Measurements from ENCODE around the gene EFNA5.

Gene EFNA5

DNA sequence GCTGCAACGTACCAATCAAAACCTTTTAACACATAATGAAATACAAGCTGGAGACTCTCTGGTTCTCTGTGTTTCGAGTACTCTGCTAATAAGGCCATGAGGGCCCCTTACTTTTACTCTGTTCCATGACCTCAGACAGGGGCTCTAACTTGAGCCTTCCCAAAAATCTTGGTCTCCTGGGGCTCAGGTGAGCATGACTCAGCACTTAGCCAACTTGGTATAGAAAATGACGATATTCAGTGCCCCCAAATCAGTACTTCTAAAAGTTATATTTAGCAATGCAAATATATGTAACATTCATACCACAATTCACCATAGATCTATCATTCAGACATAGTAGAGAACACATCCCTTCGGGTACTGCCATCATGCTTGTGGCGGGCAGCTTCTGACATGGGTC, 278.9 kb downstream of the EFNA5 start:
- no peak for DNase-seq (ENCODE audit: low spot score)

DNA sequence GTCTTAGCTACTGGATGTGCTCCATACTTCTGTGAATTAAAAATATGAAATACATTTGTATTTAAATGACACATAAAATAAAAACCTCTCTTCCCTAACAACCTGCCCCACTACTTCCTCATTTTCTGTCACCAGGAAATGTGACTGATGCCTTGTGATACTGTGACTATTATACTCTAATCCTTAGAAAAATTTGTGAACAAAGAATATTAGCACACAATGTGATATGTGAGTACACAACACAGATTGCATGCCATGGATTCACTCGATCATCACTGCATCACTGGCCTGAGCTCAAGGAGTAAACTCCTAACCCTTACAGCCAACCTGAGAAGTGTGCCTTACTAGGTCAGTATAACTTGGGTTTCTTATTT, 281.0 kb downstream of the EFNA5 start:
- DNase-seq (ENCODE audit: low spot score) = no peak

DNA sequence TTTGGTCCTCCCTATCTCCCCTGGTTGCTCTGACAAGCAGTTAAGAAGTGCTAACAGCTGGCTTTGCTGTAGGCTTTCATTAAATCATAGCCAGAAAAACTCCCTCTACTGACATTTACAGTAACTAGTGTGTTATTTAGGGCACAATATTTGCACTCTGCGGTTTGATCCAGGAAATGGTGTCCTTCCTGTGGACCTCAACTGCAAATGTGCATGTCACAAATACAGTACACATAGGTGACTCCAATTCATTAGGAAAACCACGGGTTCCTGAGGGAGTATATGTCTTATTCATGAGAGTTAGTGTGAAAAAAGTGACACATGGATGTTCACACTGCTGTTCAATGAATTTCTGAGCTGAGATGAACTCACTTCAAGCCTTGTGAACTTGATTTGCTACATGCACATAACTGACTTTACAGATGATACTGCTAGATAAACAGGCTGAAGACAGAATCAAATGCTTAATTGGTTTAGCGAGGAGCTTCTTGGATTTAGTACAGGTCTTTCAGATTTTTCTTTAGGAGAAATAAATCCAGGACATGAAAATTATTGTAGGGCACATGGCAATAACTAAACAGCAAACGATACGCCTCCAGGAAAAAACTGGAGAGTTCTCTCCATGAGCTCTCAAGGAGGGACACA, 281.5 kb downstream of the EFNA5 start:
- peak; percentile 37 for DNase-seq (ENCODE audit: low spot score)

DNA sequence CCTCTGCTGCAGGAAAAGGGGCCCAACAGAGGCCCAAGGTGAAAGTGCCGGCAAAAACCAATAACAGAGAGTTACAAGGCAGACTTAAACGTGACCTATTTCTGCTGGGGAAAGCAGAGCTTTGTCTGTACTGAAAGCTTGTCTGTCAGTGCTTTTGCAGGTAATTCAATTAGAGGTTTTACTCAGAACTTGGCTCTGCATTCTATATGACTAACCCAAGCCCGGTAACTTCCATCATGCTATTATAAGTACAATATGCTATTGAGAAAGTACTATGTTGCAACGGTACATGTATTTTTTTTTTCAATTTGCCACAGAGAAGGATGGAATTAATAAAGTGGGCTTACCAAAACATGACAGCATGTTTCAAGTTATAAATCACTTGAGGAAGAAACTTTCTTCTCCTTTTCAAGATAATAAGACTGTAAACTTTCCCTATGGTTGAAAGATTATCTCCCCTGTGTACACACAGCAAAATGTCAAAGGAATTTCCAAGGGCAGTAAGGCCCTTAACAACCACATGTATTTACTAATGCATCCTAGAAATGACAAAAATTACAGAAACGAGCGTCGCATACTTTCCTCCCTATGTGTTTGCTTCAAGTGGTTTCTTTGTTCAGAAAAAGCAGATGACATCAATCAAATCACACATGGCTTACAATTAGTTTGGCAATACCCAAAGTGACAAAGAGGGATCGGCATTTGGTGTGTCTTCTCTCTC, 282.4 kb downstream of the EFNA5 start:
- peak; percentile 61 for DNase-seq (ENCODE audit: low spot score)

DNA sequence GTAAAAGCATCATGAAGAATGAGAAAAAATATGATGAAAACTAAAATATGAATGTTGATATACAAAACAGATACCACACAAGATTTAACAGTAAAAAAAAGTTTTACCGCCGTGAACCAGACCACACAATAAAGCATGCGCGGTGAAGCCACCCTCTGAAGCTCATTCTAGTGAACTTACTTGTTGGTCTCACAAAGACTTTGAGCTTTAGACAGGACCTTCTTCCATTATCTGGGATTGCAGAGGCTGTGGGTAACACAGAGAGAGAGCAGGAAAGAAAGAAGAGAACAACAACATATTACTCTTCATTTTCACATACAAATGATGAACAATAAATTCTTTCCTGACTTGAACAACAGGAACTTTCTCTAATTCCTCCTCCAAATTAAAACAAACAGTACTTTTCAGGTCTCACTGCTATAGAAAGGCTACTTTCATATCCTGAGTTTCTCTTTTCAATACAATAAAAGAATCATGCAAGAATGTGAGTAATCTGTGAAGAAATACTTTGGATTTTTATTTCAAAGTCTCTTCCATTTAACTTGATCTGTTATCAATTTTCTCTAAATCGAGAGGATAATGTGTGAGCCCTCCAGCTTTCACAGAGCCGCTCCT, 283.1 kb downstream of the EFNA5 start:
- DNase-seq (ENCODE audit: low spot score) = no peak

DNA sequence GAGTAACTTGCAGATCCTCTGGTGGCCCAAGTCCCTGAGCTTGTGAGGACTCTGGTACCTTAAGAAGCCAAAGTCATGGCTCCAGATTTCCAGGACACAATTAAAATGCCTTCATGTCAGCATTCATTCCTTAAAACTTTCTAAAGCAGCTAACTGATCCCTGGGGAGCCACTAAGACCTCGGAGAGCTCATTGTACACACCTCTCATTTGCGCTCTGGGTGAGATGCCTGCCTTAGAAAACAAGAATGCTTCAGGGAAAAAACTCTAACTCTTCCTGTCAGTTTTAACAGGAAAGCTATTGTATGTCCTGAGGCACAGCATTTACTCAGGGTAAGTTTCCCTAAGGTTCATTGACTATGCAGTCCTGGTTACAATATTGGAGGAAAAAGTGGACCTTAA, 285.0 kb downstream of the EFNA5 start:
- DNase-seq (ENCODE audit: low spot score) = no peak

DNA sequence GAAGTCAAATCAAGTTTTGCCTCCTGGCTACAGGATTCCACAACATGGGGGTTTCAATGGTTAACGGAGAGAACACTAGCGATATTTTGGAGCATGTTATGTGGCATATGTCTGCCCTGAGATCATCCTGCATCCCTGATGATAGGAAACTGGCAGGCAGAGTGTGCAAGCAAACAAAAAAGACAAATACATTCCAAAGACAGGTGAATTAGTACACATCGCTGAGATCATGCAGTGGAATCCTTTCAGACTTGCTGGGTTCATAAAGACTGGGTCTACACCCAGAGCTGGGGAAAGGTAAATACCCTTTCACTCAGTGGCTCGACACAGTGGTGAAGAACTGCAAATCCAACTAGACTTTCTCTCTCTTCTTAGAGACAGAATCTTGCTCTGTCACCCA, 286.5 kb downstream of the EFNA5 start:
- DNase-seq (ENCODE audit: low spot score) = no peak

DNA sequence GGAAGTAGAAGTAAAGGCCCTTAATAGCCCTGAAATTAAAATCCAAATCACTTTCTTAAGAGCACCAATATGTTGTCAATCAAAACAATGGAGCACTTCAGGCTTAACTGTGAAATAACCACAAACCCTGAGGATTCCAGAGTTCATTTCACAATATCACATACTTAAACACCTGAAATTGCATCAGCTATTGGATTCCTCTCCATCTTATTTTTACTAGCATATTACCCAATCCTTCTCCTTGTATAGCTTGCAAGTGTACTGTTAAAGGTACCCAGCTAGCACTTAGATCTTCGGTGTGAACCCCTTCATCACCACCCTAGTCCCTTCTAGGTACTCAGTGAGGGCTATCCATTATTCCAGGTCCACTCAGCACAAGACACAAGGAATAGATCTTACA, 287.3 kb downstream of the EFNA5 start:
- DNase-seq (ENCODE audit: low spot score) = no peak

DNA sequence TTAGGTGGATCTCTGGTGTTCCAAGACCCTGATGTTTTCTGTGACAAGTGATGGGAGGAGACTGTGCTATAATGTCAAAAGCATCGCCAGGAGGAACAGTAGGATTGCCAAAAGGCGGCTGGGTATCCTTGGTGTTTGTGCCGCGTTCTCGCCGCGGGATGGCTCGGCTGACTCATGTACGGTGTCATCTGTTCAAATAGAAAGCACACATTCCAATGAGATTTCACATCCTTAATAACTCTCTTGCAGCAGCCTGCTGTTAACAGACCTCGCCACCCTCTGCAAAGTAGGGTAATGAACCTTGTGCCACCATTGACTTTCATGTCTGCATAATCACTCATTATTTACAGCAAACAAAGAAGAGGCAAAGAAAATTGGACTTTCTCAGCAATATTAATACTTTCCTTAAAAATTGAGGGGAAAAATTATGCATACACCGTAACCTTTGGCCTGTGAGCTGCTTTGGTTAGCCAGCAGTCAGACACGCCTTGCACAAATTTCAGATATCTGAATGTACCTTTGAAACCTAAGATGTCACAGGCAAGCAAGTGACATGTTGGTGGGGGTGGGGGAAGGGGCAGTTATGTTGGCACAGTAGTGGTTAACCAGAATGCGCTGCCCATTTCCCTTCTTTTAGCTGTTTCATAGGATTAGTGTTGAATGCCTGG, 289.4 kb downstream of the EFNA5 start:
- DNase-seq (ENCODE audit: low spot score) = peak; percentile 75

DNA sequence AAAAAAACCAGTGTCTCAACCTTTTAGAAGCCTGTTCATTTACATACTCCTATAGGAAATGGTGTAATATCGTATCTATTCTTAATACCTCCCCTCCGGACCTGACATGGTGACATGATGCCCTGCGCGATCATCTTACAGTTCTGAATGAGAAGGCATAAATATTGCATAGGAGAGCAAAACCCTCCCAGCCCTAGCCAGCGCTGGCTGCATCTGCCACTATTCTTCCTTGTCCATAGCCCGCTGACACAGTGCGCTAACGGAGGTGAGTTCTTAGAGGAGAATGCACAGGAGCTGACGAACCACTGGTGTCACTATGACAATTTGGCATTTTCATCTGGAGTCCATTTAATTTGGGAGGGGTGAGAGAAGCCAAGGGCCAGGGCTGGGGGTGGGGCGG, 290.1 kb downstream of the EFNA5 start:
- DNase-seq (ENCODE audit: low spot score) = no peak

DNA sequence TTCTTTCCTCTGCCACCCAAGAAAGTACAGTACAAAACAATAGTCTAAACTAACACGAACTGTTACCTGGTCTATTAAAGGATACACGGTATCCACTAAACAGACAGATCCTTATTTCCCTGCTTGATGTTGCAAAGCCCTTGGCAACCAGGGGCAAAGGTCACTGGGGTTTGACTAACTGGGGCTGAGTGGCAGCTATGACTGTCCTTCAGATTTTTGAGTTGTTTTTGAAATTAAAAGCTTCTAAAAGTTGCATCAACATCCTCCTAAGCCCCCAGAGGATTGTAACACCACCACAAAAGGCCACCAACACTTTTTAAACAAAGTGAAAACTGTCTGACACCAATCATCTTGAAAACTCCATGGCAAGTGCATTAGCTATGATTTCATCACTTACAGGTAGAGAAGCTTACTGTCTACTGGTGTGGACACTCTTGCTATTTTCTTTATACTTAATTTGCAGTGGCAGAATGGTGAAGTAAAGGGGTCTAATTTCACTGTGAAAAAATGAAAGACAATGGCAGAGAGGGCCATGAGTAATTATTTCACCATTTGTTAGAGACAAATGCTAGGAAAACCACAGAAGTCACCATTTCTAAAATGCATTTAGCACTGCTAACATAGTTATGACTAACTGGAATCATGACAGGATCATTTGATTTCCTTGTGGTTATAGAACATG, 292.4 kb downstream of the EFNA5 start:
- no peak for DNase-seq (ENCODE audit: low spot score)

DNA sequence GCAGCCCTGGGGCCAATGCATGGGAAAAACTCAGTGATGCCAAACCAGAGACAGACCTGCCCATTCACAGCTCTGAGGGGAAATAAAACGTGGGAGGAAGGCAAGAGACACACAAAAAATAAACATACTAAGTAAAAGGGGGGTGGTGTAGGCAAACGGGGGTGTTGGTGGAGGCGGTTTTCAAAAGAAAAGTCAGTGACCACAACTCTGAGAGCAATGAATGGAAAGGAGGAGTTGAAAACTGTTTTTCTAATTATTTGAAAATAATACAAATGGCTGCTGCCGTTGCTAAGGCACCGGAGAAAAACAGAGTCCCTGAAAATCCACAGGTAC, 293.5 kb downstream of the EFNA5 start:
- DNase-seq (ENCODE audit: low spot score) = no peak

DNA sequence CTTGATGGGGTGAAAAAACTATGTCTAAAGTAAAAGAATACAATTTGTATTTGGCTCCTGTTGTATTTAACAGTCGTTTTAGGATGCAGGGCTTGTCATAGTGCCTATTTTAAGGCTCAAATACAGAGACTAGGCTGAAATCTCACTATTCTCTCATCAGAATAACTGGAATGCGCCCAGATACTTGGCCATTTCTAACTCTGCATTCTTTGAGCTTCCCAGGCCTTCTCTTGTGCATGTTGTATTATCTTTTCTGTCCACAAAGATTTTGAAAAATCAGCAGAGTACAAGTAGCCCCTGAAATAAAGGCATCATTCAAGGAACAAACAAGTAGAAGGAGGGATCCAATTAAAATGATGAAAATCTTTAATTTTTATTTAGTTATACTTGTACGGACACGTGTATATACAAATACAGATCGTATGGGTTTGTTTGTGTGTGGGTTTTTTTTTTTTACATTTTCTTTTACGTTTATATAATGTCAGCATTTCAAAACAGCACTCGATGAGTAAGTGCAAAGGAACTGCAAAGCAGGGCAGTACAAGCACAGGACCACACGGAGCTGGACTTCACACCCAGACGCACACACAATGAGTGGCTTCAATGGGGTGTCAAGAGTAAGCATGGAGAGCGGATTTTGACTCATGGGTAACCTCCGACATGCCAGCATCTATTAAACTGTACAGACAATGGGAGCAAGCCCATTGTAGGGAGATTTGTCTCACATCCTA, 294.0 kb downstream of the EFNA5 start:
- DNase-seq (ENCODE audit: low spot score) = no peak

DNA sequence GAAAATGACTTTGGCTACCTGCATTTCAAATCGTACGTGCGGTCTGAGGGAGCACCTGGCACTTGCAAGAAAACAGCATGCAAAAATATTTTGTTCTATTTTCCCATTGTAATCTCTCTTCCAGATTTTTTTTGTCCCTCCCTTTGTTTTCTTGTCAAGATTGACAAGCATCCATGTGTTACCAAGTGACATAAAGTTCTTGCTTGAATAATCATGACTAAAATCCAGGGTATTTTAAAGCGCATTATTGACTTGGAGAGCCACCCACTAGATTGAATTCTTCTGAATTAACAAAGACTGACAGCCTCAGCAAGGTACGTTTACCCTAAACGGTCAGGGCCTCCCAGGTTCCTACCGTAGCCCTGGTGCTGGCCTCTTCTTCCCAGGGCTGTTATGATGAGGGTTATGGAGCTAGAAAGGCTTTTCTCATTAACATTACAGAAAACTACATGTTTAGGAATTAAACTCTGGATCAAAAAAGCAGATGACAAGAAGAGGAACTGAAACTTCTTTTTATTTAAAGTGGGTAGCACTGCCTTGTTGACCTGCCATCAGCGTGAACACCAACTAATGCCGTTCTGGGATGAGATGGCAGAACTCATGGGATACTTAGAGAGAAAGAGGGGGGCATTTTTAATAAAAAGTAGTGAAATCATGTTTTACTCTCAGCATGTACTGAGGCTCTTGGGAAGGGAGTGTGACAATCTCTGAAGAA, 297.0 kb downstream of the EFNA5 start:
- no peak for DNase-seq (ENCODE audit: low spot score)

DNA sequence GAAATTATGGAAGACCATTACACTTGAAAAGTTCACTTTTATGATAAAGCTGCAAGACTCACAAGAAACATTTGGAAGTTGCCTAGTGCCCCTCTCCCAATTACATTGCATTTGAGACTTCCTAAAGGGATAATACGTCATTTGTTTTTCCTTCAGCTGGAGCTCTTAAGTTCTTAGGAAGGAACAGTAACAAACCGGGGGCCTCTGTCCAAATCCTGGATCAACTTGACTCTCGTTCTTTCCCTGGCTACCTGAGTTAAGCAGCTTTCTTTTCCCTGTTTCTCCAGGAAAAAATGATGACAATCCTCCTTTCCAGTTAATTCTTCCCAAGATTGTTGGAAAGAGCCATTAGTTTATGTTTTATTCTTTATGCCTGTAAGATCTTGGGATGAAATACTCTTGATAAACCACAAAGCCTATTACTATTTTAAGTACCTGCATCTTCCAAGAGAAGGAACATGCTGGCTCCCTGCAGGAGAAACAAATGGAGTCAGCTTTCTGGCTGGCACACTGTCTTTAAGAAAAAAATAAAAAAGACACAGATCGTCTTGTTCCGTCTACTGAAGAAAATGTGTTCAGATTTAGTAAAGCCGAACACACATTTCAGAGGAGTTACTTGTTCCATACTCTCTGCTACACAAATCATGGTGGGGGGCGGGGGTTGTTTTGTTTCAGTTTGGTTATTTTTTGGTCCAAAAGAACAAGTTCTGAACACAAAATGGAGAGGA, 297.9 kb downstream of the EFNA5 start:
- no peak for DNase-seq (ENCODE audit: low spot score)

DNA sequence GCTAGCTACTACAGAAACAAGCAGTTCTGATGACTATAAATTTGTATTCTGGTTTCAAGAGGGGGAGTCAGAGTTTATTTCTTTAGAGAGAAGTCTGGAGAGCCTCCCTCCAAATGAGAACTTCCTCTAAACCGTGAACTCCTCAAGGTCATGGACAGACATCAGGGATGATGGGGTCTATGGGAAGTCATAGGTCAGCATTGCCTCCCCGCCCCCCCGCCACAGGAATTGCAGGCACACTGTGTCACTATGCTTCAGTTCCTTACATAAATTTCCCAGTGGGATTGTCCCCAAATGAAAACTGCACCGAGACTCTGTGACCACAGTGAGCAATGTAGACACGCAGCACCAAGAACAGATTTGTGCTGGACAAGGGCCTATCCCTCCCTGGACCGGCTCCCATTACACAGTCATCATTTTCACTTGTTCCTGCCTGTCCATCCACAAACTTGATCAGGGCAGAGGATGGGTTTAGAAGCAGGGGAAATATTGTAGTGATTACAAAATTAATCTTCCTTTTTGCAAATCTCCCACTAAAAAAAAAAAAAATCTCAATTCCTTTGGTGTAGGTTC, 300.3 kb downstream of the EFNA5 start:
- DNase-seq (ENCODE audit: low spot score) = no peak

DNA sequence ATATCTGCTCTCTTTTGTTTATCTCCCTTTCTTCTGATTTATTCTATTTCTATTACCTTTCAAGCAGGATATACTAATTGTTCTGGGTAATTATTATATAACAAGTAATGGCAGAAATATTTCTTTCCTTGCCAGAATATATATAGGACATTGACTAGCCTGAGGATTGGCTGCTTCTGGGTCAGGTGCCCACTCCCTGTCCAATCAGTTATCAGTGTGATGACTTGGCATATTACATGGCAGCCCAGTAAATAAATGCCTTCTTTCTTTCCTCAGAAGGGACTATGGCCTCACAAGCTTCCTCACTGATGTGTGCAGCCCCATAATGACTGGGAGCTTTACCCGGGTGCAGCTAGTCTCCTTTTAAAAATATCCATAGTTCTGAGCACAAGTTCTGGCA, 301.1 kb downstream of the EFNA5 start:
- no peak for DNase-seq (ENCODE audit: low spot score)

DNA sequence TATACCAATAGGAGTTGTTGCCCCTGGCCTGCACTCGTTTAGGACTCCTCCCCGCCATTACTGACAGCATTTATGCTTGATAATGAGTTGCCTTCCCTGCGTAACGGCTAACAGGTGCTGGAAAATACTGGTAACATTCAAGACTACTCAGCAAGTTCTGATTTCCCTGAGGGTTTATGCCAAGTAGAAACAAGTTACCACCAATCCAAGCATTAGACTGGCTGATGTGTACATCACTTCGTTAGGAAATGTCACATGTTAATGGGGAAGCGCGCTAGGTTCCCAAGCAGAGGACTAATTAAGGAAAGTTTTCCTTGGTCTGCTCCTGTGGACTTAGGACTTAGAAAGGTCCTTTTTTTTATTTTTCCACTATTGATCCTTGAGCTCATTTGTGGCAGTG, 302.1 kb downstream of the EFNA5 start:
- no peak for DNase-seq (ENCODE audit: low spot score)

DNA sequence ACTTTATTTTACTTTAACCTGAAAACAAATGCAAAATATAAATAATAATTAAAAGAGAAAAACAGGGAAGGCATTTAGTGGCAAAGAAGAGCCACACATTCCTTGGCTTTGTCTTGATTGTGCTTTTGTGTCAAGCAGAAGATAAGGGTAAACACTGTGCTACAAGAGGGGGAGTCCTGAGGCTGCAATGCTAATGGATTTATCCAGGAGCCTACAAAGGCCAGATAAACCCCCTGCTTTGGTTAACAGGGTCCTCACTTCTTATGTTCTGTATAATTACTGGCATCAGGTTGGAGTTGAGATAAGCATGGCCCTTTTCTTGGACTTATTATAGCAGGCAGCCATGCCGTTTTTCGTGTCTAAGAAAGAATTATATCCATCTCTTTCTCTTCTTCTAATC, 302.8 kb downstream of the EFNA5 start:
- no peak for DNase-seq (ENCODE audit: low spot score)

DNA sequence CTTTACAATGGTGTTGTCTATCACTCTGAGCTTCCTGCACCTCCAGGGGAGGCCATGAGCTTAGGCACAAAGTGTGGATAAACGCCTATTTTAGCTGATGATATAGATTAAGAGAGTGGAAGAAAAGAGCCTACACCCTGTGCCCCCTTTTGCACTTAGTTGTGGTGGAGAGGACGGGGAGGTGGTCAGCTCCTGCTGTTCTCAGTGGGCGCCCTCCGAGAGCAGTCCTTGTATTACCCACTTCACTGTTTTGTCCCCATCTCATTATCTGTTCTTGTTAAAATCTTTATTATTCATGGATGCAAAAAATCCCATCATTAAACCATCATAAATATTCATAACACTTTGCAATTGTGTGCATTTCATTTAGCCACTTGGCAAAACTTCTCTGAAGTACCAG, 303.3 kb downstream of the EFNA5 start:
- DNase-seq (ENCODE audit: low spot score) = no peak
